Neuronal stem cell (in vitro differentiated cells): Measurements from ENCODE around the gene PRSS48.

Experiments used
- DNase-seq: peaks from one replicate; pipeline ENCODE4 v3.0.0-alpha.2; 2013; ENCODE audit warnings: low spot score
- H2AFZ ChIP-seq: one replicate; pipeline ENCODE4 v1.6.1; 2013; ENCODE audit warnings: mild to moderate bottlenecking, low read length, inconsistent platforms
- H2AK5ac ChIP-seq: 2 replicates; pipeline ENCODE4 v1.6.1; 2013; ENCODE audit warnings: low read depth, mild to moderate bottlenecking, inconsistent platforms, low read length, moderate library complexity, mixed read lengths
- H2BK120ac ChIP-seq: 2 replicates; pipeline ENCODE4 v1.6.1; 2013; ENCODE audit warnings: low read depth, mild to moderate bottlenecking, inconsistent platforms, low read length, moderate library complexity, mixed read lengths
- H2BK12ac ChIP-seq: one replicate; pipeline ENCODE4 v1.6.1; 2013; ENCODE audit warnings: low read length, inconsistent platforms
- H2BK15ac ChIP-seq: 2 replicates; pipeline ENCODE4 v1.6.1; 2013; ENCODE audit warnings: mild to moderate bottlenecking, low read length, inconsistent platforms, mixed read lengths
- H2BK5ac ChIP-seq: one replicate; pipeline ENCODE4 v1.6.1; 2013; ENCODE audit warnings: inconsistent platforms, mild to moderate bottlenecking, low read length, moderate library complexity
- H3K14ac ChIP-seq: one replicate; pipeline ENCODE4 v1.6.1; 2013; ENCODE audit warnings: low read length, inconsistent platforms
- H3K18ac ChIP-seq: 2 replicates; pipeline ENCODE4 v1.6.1; 2013; ENCODE audit warnings: low read length, inconsistent platforms
- H3K23ac ChIP-seq: 2 replicates; pipeline ENCODE4 v1.6.1; 2013; ENCODE audit warnings: low read depth, mild to moderate bottlenecking, mixed read lengths, low read length, inconsistent platforms; ENCODE audit not compliant: poor library complexity
- H3K27ac ChIP-seq: replicated peaks from 3 replicates; pipeline ENCODE4 v1.5.1; 2013; ENCODE audit warnings: low read length, inconsistent platforms
- H3K27me3 ChIP-seq, 3 experiments: 2 replicates each; pipeline ENCODE4 v1.6.1; 2013; ENCODE audit warnings: low read length in 3 of 3, mild to moderate bottlenecking in 2 of 3, inconsistent platforms in 1 of 3, low read depth in 1 of 3, mixed read lengths in 1 of 3, moderate library complexity in 1 of 3; ENCODE audit not compliant: control insufficient read depth in 3 of 3, insufficient read depth in 3 of 3
- H3K36me3 ChIP-seq, 2 donors: replicated peaks in 1 of 2; 2 replicates each; pipeline ENCODE4 v1.6.1; 2013; ENCODE audit warnings: low read length in 2 of 2; ENCODE audit not compliant: control insufficient read depth in 2 of 2, insufficient read depth in 2 of 2
- H3K4ac ChIP-seq: 2 replicates; pipeline ENCODE4 v1.6.1; 2013; ENCODE audit warnings: inconsistent platforms, mild to moderate bottlenecking, low read length, moderate library complexity
- H3K4me1 ChIP-seq, 2 donors: 1 replicate in 1 of 2; 2 replicates in 1 of 2; pipeline ENCODE4 v1.6.1; 2013; ENCODE audit warnings: low read length in 2 of 2, low read depth in 1 of 2; ENCODE audit not compliant: control insufficient read depth in 2 of 2, insufficient read depth in 1 of 2
- H3K4me2 ChIP-seq: one replicate; pipeline ENCODE4 v1.6.1; 2013; ENCODE audit warnings: mild to moderate bottlenecking, low read length, inconsistent platforms; ENCODE audit not compliant: insufficient read depth, poor library complexity, severe bottlenecking
- H3K4me3 ChIP-seq, 2 donors: 2 replicates each; pipeline ENCODE4 v1.5.1; 2013; ENCODE audit warnings: low read length in 2 of 2, mild to moderate bottlenecking in 2 of 2, inconsistent platforms in 1 of 2, moderate library complexity in 1 of 2
- H3K79me1 ChIP-seq: one replicate; pipeline ENCODE4 v1.6.1; 2013; ENCODE audit warnings: low read depth, mild to moderate bottlenecking, inconsistent platforms, low read length, moderate library complexity
- H3K9ac ChIP-seq: one replicate; pipeline ENCODE4 v1.6.1; 2013; ENCODE audit warnings: mild to moderate bottlenecking, low read depth, low read length, inconsistent platforms; ENCODE audit not compliant: poor library complexity
- H3K9me3 ChIP-seq, 2 donors: replicated peaks in 1 of 2; 2 replicates each; pipeline versions ENCODE3 to v1.6.1; 2013; ENCODE audit warnings: low read length in 2 of 2, mild to moderate bottlenecking in 2 of 2, inconsistent platforms in 1 of 2, low read depth in 1 of 2, mixed read lengths in 1 of 2, moderate library complexity in 1 of 2; ENCODE audit not compliant: control insufficient read depth in 2 of 2, insufficient read depth in 1 of 2
- H4K8ac ChIP-seq: one replicate; pipeline ENCODE4 v1.6.1; 2013; ENCODE audit warnings: low read depth, mild to moderate bottlenecking, inconsistent platforms, low read length, moderate library complexity
- H4K91ac ChIP-seq: one replicate; pipeline ENCODE4 v1.6.1; 2013; ENCODE audit warnings: low read length, low read depth, mild to moderate bottlenecking, inconsistent platforms; ENCODE audit not compliant: poor library complexity
- WGBS, 2 donors: extraction: QIAGEN DNeasy Blood & Tissue Kit; methylation state at CpG; one replicate each; pipeline ENCODE4 v1.1.7; 2013; ENCODE audit warnings: missing lambda C conversion rate in 2 of 2, mixed read lengths in 1 of 2; ENCODE audit not compliant: insufficient read length in 2 of 2, insufficient replicate concordance in 1 of 2; ENCODE audit errors: extremely low coverage in 2 of 2; 5-methylcytosine and 5-hydroxymethylcytosine counted together

PRSS48 gene

GRCh38 chr4:151247395-151247794 is 29.6 kb upstream of the PRSS48 start:
- DNase-seq, result no peak
- Histone ChIP-seq H3K4ac (no peak overlapping the region), H3K23ac (no peak overlapping the region), H3K27ac (no peak overlapping the region), H2BK120ac (no peak overlapping the region), H4K91ac (no peak overlapping the region), H3K9ac (no peak overlapping the region), H2BK15ac (no peak overlapping the region), H3K18ac (no peak overlapping the region), H3K14ac (no peak overlapping the region), H3K4me3 (no peak overlapping the region), H2AK5ac (no peak overlapping the region), H4K8ac (no peak overlapping the region), H2AFZ (no peak overlapping the region), H3K79me1 (no peaks in the 10 kb centered on the region), H3K36me3 (no peaks in the 10 kb centered on the region), H2BK12ac (no peak overlapping the region), H2BK5ac (no peak overlapping the region), H3K9me3 (no peaks in the 10 kb centered on the region), H3K4me1 (peaks cover 5 to 6% of the 10 kb centered on the region in 2 donors), H3K27me3 (no peaks in the 10 kb centered on the region), H3K4me2 (no peak overlapping the region)
- WGBS, 2 donors, result no CpG with 5 or more reads among the region's 2 CpGs

- no CpG with 5 or more reads among the region's 2 CpGs for WGBS, 2 donors
- H3K4me2 ChIP-seq, result no peak overlapping the region
These were observed 28.4 kb upstream of the PRSS48 start for GRCh38 chr4:151248519-151248918.

GRCh38 chr4:151250706-151251105 is 26.3 kb upstream of the PRSS48 start:
- Histone ChIP-seq H2AFZ (no peak overlapping the region), H3K36me3 (peaks cover 0 to 6% of the 10 kb centered on the region in 2 donors), H3K27me3 (no peaks in the 10 kb centered on the region), H3K4me3 (no peak overlapping the region), H3K4me2 (no peak overlapping the region), H3K27ac (peak overlapping the region; percentile 51), H2AK5ac (no peak overlapping the region), H2BK15ac (no peak overlapping the region), H3K9ac (no peak overlapping the region), H3K23ac (no peak overlapping the region), H4K91ac (no peak overlapping the region), H3K9me3 (peaks cover 0 to 4% of the 10 kb centered on the region in 2 donors), H3K79me1 (no peaks in the 10 kb centered on the region), H3K18ac (no peak overlapping the region), H2BK12ac (no peak overlapping the region), H2BK120ac (no peak overlapping the region), H2BK5ac (no peak overlapping the region), H3K14ac (no peak overlapping the region), H4K8ac (no peak overlapping the region), H3K4ac (no peak overlapping the region), H3K4me1 (peaks cover 0 to 6% of the 10 kb centered on the region in 2 donors)
- WGBS, 2 donors, result no CpG with 5 or more reads among the region's 5 CpGs
- peak; percentile 40 for DNase-seq

More at GRCh38 chr4:151248519-151248918, 28.4 kb upstream of the PRSS48 start:
- no peak overlapping the region for H2AFZ ChIP-seq
- no peak overlapping the region for H3K23ac ChIP-seq
- H4K8ac ChIP-seq, result no peak overlapping the region
- H3K4ac ChIP-seq, result no peak overlapping the region
- H3K27ac ChIP-seq, result no peak overlapping the region
- peaks cover 0 to under 1% of the 10 kb centered on the region in 2 donors for H3K36me3 ChIP-seq
- no peak overlapping the region for H2BK5ac ChIP-seq
- H2BK12ac ChIP-seq, result no peak overlapping the region
- no peak overlapping the region for H3K9ac ChIP-seq
- H3K9me3 ChIP-seq, result no peaks in the 10 kb centered on the region
- peaks cover 0 to 6% of the 10 kb centered on the region in 2 donors for H3K4me1 ChIP-seq
- no peaks in the 10 kb centered on the region for H3K79me1 ChIP-seq
- no peak overlapping the region for H2BK15ac ChIP-seq
- H4K91ac ChIP-seq, result no peak overlapping the region
- H3K14ac ChIP-seq, result no peak overlapping the region
- no peak overlapping the region for H3K18ac ChIP-seq
- H2AK5ac ChIP-seq, result no peak overlapping the region
- H3K27me3 ChIP-seq, result no peaks in the 10 kb centered on the region
- no peak overlapping the region for H3K4me3 ChIP-seq
- H2BK120ac ChIP-seq, result no peak overlapping the region
- DNase-seq, result no peak

GRCh38 chr4:151251603-151252304 is 25.2 kb upstream of the PRSS48 start:
- no CpG with 5 or more reads among the region's 2 CpGs for WGBS, 2 donors
- Histone ChIP-seq H3K14ac (no peak overlapping the region), H3K4me1 (peaks cover 0 to 6% of the 10 kb centered on the region in 2 donors), H3K27me3 (no peaks in the 10 kb centered on the region), H4K91ac (no peak overlapping the region), H2BK120ac (no peak overlapping the region), H3K4me3 (no peak overlapping the region), H3K27ac (no peak overlapping the region), H3K4me2 (no peak overlapping the region), H2AK5ac (no peak overlapping the region), H3K36me3 (peaks cover 0 to 14% of the 10 kb centered on the region in 2 donors), H3K18ac (no peak overlapping the region), H2BK15ac (no peak overlapping the region), H3K4ac (no peak overlapping the region), H3K9ac (no peak overlapping the region), H3K79me1 (no peaks in the 10 kb centered on the region), H3K9me3 (peaks cover 0 to 11% of the 10 kb centered on the region in 2 donors), H2BK5ac (no peak overlapping the region), H4K8ac (no peak overlapping the region), H2BK12ac (no peak overlapping the region), H3K23ac (no peak overlapping the region), H2AFZ (no peak overlapping the region)
- DNase-seq, result no peak
